K562 (cell line): ENCODE results near the gene NTM. TPM values are rescaled to one million over a fixed set of nuclear protein-coding genes. Genes with fewer than 3 reads are reported as not detected.

Source experiments
- ARNT ChIP-seq, 2 experiments: fragments of 450-650 bp; IDR thresholded peaks; 2 replicates each; pipeline ENCODE4 v1.6.1; 2016; ENCODE audit warnings: mild to moderate bottlenecking in 1 of 2
- ATF7 ChIP-seq: fragments of 450-650 bp; IDR thresholded peaks from 2 replicates; pipeline ENCODE4 v1.7.1; 2014; ENCODE audit warnings: mild to moderate bottlenecking, moderate library complexity
- C11orf30 ChIP-seq: fragments of 450-650 bp; IDR thresholded peaks from 2 replicates; pipeline ENCODE4 v1.6.1; 2016; ENCODE audit warnings: low read depth, mild to moderate bottlenecking
- CREB1 ChIP-seq, 2 experiments: sonication (generic) in 1 of 2; formaldehyde crosslinking in 1 of 2; IDR thresholded peaks; 2 replicates each; pipeline versions ENCODE4 v1.6.1 to v1.8.0; 2012 to 2022; ENCODE audit warnings: inconsistent platforms in 1 of 2, mild to moderate bottlenecking in 1 of 2, missing genetic modification reagents in 1 of 2, moderate library complexity in 1 of 2
- MAFF ChIP-seq: IDR thresholded peaks from 2 replicates; pipeline ENCODE4 v1.6.1; 2012; ENCODE audit warnings: low read length, improper control_type of control experiment
- MXI1 ChIP-seq: IDR thresholded peaks from 2 replicates; pipeline ENCODE4 v1.6.1; 2011; ENCODE audit warnings: low read depth, mild to moderate bottlenecking, improper control_type of control experiment, low read length
- NR1H2 ChIP-seq: sonication (generic); formaldehyde crosslinking; IDR thresholded peaks from 2 replicates; pipeline ENCODE4 v1.4.0; 2020; ENCODE audit warnings: mild to moderate bottlenecking, missing genetic modification reagents
- RBBP5 ChIP-seq: fragments of 200-600 bp; sonication (generic); IDR thresholded peaks from 2 replicates; pipeline ENCODE4 v1.6.1; 2012; ENCODE audit warnings: borderline replicate concordance, mild to moderate bottlenecking, low read length, control low read depth, inconsistent platforms; ENCODE audit not compliant: insufficient read depth, poor library complexity, severe bottlenecking
- SMARCA4 ChIP-seq: fragments of 450-650 bp; IDR thresholded peaks from 2 replicates; pipeline ENCODE4 v1.6.1; 2016
- SRF ChIP-seq, 2 experiments: fragments of 250-450, 450-650 bp in 1 of 2; sonication (Bioruptor Pico) in 1 of 2; sonication (generic) in 1 of 2; formaldehyde crosslinking; IDR thresholded peaks; 2 replicates each; pipeline versions ENCODE4 v1.5.0 to v1.5.1; 2020 to 2022; ENCODE audit warnings: mild to moderate bottlenecking in 1 of 2, missing genetic modification reagents in 1 of 2
- polyA plus RNA-seq, 8 experiments: library from polyadenylated mRNA; depleted of rRNA in 4 of 8; stranded (reverse) in 5 of 8; unstranded in 3 of 8; fragments of >200 nt; fragmentation: Nextera tagmentation in 2 of 8; fragmentation: Illumina TruSeq in 1 of 8; extraction: Ambion mirVana in 2 of 8; extraction: Trizol in 1 of 8; gene quantifications; 2 replicates each; pipeline versions ENCODE4 v1.2.1 to v1.2.3, GENCODE V29; 2011 to 2014; ENCODE audit warnings: inconsistent platforms in 1 of 8, missing spikeins in 1 of 8
- total RNA-seq, 7 experiments: library from RNA; depleted of rRNA in 6 of 7; stranded (reverse); fragments of >200 nt in 6 of 7; fragmentation: Illumina TruSeq in 2 of 7; extraction: Trizol in 2 of 7; gene quantifications; 2 replicates each; pipeline versions ENCODE4 v1.2.1 to v1.2.3, GENCODE V29; 2011 to 2021; ENCODE audit warnings: low replicate concordance in 1 of 7
- TF ChIP-seq, protein P1 (sequence below): fragments of 200-800 bp; sonication (Bioruptor generic); IDR thresholded peaks from 2 replicates; pipeline ENCODE4 v1.6.1; 2016; ENCODE audit warnings: missing genetic modification characterization, missing compliant biosample characterization

Gene NTM
- total and polyA plus RNA-seq, 9 of the 15 experiments (the other 6 are each of a cell fraction or from before 2014, with no cell fraction given), result not detected

GRCh38 chr11:132111838-132112237, 741.4 kb downstream of the NTM start (continued):
- TF ChIP-seq, protein P1, sequence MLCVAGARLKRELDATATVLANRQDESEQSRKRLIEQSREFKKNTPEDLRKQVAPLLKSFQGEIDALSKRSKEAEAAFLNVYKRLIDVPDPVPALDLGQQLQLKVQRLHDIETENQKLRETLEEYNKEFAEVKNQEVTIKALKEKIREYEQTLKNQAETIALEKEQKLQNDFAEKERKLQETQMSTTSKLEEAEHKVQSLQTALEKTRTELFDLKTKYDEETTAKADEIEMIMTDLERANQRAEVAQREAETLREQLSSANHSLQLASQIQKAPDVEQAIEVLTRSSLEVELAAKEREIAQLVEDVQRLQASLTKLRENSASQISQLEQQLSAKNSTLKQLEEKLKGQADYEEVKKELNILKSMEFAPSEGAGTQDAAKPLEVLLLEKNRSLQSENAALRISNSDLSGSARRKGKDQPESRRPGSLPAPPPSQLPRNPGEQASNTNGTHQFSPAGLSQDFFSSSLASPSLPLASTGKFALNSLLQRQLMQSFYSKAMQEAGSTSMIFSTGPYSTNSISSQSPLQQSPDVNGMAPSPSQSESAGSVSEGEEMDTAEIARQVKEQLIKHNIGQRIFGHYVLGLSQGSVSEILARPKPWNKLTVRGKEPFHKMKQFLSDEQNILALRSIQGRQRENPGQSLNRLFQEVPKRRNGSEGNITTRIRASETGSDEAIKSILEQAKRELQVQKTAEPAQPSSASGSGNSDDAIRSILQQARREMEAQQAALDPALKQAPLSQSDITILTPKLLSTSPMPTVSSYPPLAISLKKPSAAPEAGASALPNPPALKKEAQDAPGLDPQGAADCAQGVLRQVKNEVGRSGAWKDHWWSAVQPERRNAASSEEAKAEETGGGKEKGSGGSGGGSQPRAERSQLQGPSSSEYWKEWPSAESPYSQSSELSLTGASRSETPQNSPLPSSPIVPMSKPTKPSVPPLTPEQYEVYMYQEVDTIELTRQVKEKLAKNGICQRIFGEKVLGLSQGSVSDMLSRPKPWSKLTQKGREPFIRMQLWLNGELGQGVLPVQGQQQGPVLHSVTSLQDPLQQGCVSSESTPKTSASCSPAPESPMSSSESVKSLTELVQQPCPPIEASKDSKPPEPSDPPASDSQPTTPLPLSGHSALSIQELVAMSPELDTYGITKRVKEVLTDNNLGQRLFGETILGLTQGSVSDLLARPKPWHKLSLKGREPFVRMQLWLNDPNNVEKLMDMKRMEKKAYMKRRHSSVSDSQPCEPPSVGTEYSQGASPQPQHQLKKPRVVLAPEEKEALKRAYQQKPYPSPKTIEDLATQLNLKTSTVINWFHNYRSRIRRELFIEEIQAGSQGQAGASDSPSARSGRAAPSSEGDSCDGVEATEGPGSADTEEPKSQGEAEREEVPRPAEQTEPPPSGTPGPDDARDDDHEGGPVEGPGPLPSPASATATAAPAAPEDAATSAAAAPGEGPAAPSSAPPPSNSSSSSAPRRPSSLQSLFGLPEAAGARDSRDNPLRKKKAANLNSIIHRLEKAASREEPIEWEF (CRISPR knock-in tag), result no peak
- no peak for TF ChIP-seq ATF7
- no peak for TF ChIP-seq ARNT (IDR thresholded peaks at IDR 0.05)
- TF ChIP-seq CREB1 (IDR thresholded peaks at IDR 0.05), result no peak
- no peak for TF ChIP-seq CREB1 (CRISPR knock-in tag; IDR thresholded peaks at IDR 0.05)
- no peak for TF ChIP-seq MXI1
- TF ChIP-seq C11orf30, result no peak
- TF ChIP-seq RBBP5, result no peak
- TF ChIP-seq NR1H2, result no peak
- no peak for TF ChIP-seq MAFF
- no peak for TF ChIP-seq SRF (CRISPR knock-in tag; IDR thresholded peaks at IDR 0.05)
- TF ChIP-seq SMARCA4, result no peak
- TF ChIP-seq, all 486 proteins: peak for 0
